ACHN (cell line): ENCODE results near the gene ABCA5.
A peak's percentile ranks its signal among the peaks of the same experiment; 100 is the strongest.

Experiments used
- DNase-seq: peaks from one replicate; pipeline ENCODE4 v3.0.0-alpha.2; 2015
- in situ Hi-C: cut with HindIII; loops from 2 replicates; pipeline ENCODE4 v1.10.0; 2017; ENCODE audit warnings: low sequenced_read_pairs, low pct_ligation_motif_present, low pct_unique_long_range_greater_than_20kb

The ABCA5 gene, protein sequence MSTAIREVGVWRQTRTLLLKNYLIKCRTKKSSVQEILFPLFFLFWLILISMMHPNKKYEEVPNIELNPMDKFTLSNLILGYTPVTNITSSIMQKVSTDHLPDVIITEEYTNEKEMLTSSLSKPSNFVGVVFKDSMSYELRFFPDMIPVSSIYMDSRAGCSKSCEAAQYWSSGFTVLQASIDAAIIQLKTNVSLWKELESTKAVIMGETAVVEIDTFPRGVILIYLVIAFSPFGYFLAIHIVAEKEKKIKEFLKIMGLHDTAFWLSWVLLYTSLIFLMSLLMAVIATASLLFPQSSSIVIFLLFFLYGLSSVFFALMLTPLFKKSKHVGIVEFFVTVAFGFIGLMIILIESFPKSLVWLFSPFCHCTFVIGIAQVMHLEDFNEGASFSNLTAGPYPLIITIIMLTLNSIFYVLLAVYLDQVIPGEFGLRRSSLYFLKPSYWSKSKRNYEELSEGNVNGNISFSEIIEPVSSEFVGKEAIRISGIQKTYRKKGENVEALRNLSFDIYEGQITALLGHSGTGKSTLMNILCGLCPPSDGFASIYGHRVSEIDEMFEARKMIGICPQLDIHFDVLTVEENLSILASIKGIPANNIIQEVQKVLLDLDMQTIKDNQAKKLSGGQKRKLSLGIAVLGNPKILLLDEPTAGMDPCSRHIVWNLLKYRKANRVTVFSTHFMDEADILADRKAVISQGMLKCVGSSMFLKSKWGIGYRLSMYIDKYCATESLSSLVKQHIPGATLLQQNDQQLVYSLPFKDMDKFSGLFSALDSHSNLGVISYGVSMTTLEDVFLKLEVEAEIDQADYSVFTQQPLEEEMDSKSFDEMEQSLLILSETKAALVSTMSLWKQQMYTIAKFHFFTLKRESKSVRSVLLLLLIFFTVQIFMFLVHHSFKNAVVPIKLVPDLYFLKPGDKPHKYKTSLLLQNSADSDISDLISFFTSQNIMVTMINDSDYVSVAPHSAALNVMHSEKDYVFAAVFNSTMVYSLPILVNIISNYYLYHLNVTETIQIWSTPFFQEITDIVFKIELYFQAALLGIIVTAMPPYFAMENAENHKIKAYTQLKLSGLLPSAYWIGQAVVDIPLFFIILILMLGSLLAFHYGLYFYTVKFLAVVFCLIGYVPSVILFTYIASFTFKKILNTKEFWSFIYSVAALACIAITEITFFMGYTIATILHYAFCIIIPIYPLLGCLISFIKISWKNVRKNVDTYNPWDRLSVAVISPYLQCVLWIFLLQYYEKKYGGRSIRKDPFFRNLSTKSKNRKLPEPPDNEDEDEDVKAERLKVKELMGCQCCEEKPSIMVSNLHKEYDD (N-terminal part only)

GRCh38 chr17:69327060-69327831, at the start of gene ABCA5:
Gene ABCA5, minus strand, starts transcription at chr17:69327133. Its CDS starts 12,718 bp downstream, at chr17:69314415.
- in situ Hi-C loops: no loop called here
- peak; percentile 96 for DNase-seq

DNA sequence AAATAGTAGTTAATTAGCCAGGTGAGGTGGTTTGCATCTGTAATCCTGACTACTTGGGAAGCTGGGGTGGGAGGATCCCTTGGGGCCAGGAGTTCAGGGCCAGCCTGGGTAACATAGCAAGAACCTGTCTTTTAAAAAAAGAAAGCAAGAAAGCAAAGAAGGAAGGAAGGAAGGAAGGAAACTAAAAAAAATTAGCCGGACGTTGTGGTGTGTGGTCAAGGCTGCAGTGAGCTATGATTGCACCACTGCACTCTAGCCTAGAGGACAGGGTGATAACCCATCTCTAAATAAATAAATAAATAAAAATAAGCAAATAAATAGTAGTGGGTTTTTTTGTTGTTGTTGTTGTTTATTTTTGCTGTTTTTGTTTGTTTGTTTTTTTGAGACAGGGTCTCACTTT, 48.3 kb upstream of the ABCA5 start:
- in situ Hi-C loops: no loop called here
- DNase-seq: no peak

DNA sequence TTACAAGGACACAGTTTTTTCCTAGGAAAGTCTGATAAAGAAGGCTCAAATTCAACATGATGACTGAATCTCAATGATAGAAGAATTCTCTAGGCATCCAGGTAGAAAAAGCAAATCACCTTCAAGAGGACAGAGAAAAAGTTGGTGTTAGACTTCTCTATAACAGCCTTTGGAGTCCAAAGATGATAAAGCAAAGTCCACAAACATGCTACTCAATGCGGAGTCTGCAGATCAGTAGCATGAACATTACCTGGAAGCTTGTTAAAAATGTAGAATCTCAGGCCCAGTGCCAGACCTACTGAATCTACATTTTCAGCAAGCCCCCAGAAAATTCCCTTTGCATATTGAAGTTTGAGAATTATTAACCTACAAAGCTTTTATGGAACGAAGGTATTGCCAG, 46.1 kb upstream of the ABCA5 start:
- no peak for DNase-seq
- in situ Hi-C loops: no loop called here

DNA sequence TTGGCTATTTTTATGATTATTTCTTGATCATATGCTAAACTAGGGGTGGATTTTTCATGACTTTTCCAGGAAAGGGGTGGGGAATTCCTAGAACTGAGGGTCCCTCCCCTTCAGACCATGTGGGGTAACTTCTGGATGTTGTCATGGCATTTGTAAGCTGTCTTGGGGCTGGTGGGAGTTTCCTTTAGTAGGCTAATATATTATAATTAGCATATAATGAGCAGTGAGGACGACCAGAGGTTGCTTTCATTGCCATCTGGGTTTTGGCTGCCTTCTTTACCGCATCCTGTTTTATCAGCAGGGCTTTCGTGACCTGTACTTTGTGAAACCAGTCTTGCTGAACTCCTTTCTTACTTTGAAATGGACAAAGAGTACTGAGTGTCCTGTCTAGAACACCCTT, 40.4 kb upstream of the ABCA5 start:
- in situ Hi-C loops: no loop called here
- no peak for DNase-seq

GRCh38 chr17:69363488-69364210, 36.7 kb upstream of the ABCA5 start:
- no peak for DNase-seq
- in situ Hi-C loops: no loop called here

DNA sequence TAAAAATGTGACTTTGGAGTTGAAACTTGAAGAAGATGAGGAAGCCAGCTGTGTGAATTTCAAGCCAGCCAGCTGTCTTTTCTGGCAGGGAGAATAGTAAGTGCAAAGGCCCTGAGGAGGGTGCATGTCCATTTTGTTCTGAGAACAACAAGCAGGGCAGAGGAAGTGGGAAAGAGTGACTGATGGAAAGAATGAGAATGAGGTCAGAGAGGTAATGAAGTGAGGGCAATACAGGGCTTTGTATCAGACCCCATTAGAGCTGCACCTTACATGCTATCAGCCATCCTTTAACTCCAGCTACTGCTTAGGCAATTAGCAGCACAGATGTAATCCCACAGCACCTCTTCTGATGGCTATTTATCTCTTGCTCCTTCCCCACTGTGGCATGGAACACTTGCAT, 34.2 kb upstream of the ABCA5 start:
- in situ Hi-C loops: no loop called here
- DNase-seq: no peak

- in situ Hi-C loops: no loop called here
- DNase-seq: peak; percentile 21
Measured at GRCh38 chr17:69358688-69359596, 32.0 kb upstream of the ABCA5 start.

DNA sequence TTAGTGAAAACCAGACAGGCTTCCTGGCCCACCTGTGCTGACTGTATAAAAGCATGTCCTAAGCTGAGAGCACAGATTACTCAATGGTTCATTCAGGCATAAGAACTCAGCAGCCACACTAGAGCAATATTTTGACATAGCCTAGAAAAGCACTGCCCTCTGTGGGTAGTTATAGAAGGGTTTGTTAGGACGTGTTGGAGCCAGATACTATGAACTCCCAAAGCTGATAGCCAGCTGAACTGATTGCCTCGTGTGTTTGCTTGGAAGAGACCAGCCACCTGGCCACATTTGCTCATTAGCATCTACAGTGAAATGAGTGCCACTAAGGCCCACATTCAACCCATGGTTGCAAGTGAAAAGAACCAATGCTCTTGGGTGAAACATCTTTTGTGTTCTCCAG, 30.8 kb upstream of the ABCA5 start:
- no peak for DNase-seq

GRCh38 chr17:69356625-69357024, 29.7 kb upstream of the ABCA5 start:
- in situ Hi-C loops: no loop called here
- DNase-seq: no peak

More for the DNA sequence above, 30.8 kb upstream of the ABCA5 start:
- in situ Hi-C loops: no loop called here

DNA sequence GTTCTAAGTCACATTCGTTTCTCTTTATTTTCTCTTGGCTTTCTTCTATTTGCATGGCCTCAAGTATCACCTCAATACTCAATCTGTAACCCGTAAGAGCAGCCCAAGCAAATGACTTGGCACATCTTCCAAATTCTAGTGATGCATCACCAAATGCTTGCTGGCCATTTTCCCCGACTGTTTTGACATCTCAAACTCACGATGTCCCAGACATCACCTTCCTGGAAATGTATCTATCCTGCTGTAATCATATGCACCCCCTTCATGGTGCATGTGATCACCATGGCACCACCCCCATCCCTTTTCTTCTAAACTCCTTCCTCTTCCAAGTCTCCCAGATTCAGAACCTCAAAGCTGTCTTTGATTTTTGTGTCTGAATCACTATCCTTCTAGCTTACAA, 24.0 kb upstream of the ABCA5 start:
- DNase-seq: no peak
- in situ Hi-C loops: no loop called here

- in situ Hi-C loops: no loop called here
Measured at GRCh38 chr17:69348429-69348828, 21.5 kb upstream of the ABCA5 start.

DNA sequence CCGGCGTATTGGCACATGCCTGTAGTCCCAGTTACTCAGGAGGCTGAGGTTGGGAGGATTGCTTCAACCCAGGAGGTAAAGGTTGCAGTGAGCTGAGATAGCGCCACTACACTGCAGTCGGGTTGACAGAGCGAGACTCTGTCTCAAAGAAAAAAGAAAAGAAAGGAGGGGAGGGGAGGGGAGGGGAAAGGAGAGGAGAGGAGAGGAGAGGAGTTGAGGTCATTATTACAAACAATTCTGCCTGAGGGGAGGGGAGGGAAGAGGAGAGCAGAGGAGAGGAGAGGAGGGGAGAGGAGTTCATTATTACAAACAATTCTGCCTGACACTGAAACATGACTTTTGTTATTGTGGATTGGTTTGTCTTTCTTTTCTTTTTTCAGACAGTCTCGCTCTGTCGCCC, 19.8 kb upstream of the ABCA5 start:
- no peak for DNase-seq
- in situ Hi-C loops: no loop called here

More at GRCh38 chr17:69348429-69348828, 21.5 kb upstream of the ABCA5 start:
- no peak for DNase-seq

DNA sequence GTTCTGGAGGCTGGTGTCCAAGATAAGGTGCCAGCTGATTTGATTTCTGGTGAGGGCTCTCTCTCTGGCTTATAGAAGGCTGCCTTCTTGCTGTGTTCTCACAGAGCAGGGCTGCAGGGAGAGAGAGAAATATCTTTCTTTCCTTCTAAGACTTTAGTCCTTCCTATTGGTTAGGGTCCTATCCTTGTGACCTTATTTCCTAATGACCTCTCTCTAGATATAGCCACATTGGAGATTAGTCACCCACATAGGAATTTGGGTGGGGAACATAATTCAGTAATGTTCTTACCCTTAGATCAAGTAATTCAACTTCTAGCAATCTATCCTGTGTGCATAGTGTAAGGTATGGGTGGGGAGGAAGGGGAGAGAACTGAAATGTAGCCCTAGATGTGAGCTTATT, 18.0 kb upstream of the ABCA5 start:
- no peak for DNase-seq
- in situ Hi-C loops: no loop called here

- in situ Hi-C loops: no loop called here
Measured at GRCh38 chr17:69342896-69343644, 16.1 kb upstream of the ABCA5 start.

DNA sequence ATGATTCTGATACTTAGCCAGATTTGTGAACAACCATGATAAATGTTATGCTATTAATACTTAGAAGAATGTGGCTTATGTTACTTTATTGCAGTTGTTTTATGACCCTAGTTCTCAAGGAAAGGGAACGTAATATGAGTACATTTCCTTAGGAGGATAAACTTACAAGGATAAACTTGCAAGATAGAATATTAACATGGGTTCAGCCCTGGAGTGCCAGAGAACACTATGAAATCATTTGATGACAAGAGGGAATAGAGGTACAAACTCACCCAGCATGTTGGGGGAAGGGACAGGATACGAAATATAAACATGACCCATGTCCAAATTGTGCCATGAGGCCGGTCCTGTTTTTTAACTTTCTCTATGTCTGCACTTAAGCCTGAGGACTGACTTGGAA, 13.0 kb upstream of the ABCA5 start:
- no peak for DNase-seq
- in situ Hi-C loops: no loop called here

More at GRCh38 chr17:69342896-69343644, 16.1 kb upstream of the ABCA5 start:
- no peak for DNase-seq

- in situ Hi-C loops: no loop called here
- DNase-seq: no peak
Measured at GRCh38 chr17:69336996-69337395, 10.1 kb upstream of the ABCA5 start.
